Measurements from ENCODE around the gene GRIA1.

Gene GRIA1

DNA sequence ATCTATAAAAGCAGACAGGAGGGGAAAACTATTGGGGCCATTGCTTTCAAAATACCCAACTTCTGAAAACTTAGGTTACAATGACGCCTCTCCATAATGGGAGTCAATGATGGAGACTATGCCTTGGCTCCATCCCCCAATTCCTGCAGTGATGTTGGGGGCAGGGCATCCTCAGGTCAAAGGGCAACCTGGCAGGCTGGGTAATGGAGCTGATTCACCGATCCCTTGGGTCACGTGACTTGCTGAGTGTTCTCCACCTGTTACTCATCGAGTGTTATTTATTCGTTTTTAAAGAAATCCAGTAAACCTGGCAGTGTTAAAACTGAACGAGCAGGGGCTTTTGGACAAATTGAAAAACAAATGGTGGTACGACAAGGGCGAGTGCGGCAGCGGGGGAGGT is 303.9 kb downstream of the GRIA1 start:
- Histone ChIP-seq H3K36me3 (replicated peaks) (no peaks in the 10 kb centered on the region), H3K4me1 (no peaks in the 10 kb centered on the region), H3K9me3 (no peaks in the 10 kb centered on the region), H3K4me3 (no peak overlapping the region), H3K27me3 (ENCODE audit: low read depth) (no peaks in the 10 kb centered on the region)
- no peak for DNase-seq (ENCODE audit: low spot score in 2 of 2)
- in situ Hi-C loops (cut with MboI; ENCODE audit: low sequenced_read_pairs), result no loop called here

DNA sequence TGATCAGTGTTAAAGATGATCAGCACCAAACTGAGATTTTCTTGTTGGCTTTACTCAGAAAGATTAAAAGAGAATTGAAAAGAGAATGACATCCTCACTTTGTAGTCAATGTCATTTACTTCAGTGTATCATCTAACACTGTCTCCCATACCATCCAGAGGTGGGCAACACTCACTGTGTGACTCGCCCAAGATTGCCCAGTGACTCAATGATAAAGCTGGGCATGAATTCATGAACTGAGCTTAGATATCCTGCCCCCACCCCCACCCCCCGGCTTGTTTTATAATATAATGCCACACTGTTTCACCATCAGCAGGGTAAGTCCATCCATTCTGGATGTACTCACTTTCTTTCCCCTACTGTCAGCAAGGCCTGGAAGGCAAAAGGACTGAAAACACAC is 306.1 kb downstream of the GRIA1 start:
- in situ Hi-C loops (cut with MboI; ENCODE audit: low sequenced_read_pairs), result no loop called here
- Histone ChIP-seq H3K4me3 (no peak overlapping the region), H3K9me3 (no peaks in the 10 kb centered on the region), H3K27me3 (ENCODE audit: low read depth) (no peaks in the 10 kb centered on the region), H3K4me1 (no peaks in the 10 kb centered on the region), H3K36me3 (replicated peaks) (no peaks in the 10 kb centered on the region)
- DNase-seq (ENCODE audit: low spot score in 2 of 2), result no peak

DNA sequence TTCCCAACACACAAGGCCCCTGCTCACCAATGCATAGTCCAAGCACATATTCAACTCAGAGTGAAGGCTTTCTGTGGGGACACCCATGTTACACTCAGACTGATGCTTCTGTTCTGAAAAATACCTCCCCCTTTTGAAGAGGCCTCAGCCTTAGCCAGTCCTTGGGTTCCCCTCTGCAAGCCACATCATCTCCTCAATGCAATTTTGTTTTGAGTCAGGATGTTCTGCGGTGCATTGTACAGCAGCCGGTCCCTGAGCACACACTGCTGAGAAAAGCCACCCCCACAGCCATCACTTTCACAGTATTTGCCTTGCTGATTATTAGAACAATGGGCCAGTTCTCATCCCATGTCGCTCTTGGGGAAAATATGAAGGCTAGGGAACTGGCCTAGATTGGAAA is 307.0 kb downstream of the GRIA1 start:
- no peaks in the 10 kb centered on the region for H3K27me3 ChIP-seq (ENCODE audit: low read depth)
- in situ Hi-C loops (cut with MboI; ENCODE audit: low sequenced_read_pairs), result no loop called here
- DNase-seq (ENCODE audit: low spot score in 2 of 2), result no peak

GRCh38 chr5:153798830-153799229 is 308.4 kb downstream of the GRIA1 start:
- in situ Hi-C loops (cut with MboI; ENCODE audit: low sequenced_read_pairs), result no loop called here
- H3K27me3 ChIP-seq (ENCODE audit: low read depth), result no peaks in the 10 kb centered on the region
- no peak overlapping the region for H3K4me3 ChIP-seq
- no peaks in the 10 kb centered on the region for H3K4me1 ChIP-seq
- DNase-seq (ENCODE audit: low spot score in 2 of 2), result no peak
- no peaks in the 10 kb centered on the region for H3K36me3 ChIP-seq (replicated peaks)
- H3K9me3 ChIP-seq, result no peaks in the 10 kb centered on the region

More for the DNA sequence above, 307.0 kb downstream of the GRIA1 start:
- Histone ChIP-seq H3K4me1 (no peaks in the 10 kb centered on the region), H3K36me3 (replicated peaks) (no peaks in the 10 kb centered on the region), H3K4me3 (no peak overlapping the region), H3K9me3 (no peaks in the 10 kb centered on the region)

DNA sequence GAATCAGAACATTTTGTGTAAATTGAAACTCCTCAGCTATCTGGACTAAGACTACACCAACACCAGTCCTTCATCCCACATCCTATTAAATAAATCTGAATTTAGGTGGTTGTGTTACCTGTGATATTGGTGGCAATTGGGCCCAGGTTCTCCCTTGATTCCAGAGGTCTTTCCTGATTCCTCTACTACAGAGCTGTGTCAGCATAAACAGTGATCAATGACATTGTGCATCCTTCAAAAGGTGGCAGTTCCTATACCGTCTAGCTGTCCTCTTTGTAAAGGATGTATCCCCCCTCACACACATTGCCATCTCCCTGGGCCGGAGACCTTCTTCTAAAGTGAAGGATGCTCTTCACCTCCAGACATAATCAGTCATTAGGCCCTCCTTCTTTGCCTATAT is 309.0 kb downstream of the GRIA1 start:
- no peaks in the 10 kb centered on the region for H3K9me3 ChIP-seq
- no peaks in the 10 kb centered on the region for H3K27me3 ChIP-seq (ENCODE audit: low read depth)
- no peak for DNase-seq (ENCODE audit: low spot score in 2 of 2)
- H3K4me1 ChIP-seq, result no peaks in the 10 kb centered on the region
- no peak overlapping the region for H3K4me3 ChIP-seq
- H3K36me3 ChIP-seq (replicated peaks), result no peaks in the 10 kb centered on the region
- in situ Hi-C loops (cut with MboI; ENCODE audit: low sequenced_read_pairs), result no loop called here

- Histone ChIP-seq H3K4me1 (no peaks in the 10 kb centered on the region), H3K4me3 (no peak overlapping the region), H3K36me3 (replicated peaks) (no peaks in the 10 kb centered on the region), H3K9me3 (no peaks in the 10 kb centered on the region), H3K27me3 (ENCODE audit: low read depth) (no peaks in the 10 kb centered on the region)
- DNase-seq (ENCODE audit: low spot score in 2 of 2), result no peak
- in situ Hi-C loops (cut with MboI; ENCODE audit: low sequenced_read_pairs), result no loop called here
Observed at GRCh38 chr5:153802050-153802821, 311.8 kb downstream of the GRIA1 start.

GRCh38 chr5:153807801-153808200 is 317.3 kb downstream of the GRIA1 start:
- H3K4me3 ChIP-seq, result no peak overlapping the region
- in situ Hi-C loops (cut with MboI; ENCODE audit: low sequenced_read_pairs), result no loop called here
- H3K9me3 ChIP-seq, result no peaks in the 10 kb centered on the region
- no peaks in the 10 kb centered on the region for H3K4me1 ChIP-seq
- H3K36me3 ChIP-seq (replicated peaks), result no peaks in the 10 kb centered on the region
- H3K27me3 ChIP-seq (ENCODE audit: low read depth), result no peaks in the 10 kb centered on the region
- DNase-seq (ENCODE audit: low spot score in 2 of 2), result no peak

DNA sequence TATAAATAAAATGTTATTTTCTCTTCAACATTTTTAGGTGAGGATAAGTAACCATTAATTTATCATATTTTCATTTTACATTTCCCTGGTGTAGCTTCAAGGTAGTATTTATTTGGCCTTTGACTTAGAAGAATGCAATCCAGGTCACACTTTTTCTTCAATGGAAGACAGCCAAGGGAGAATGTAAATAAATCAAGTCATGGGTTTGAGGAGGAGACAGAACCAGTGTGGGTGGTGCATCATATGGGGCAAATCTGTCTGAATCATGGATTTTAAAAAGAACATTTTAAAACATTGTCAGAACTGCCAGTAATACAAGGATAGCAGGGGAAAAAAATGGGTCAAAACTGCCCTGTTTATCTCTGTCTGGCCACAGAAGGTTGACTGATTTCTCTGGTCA is 318.7 kb downstream of the GRIA1 start:
- no peaks in the 10 kb centered on the region for H3K4me1 ChIP-seq
- no peaks in the 10 kb centered on the region for H3K9me3 ChIP-seq
- no peak overlapping the region for H3K4me3 ChIP-seq
- H3K36me3 ChIP-seq (replicated peaks), result no peaks in the 10 kb centered on the region
- in situ Hi-C loops (cut with MboI; ENCODE audit: low sequenced_read_pairs), result no loop called here
- no peak for DNase-seq (ENCODE audit: low spot score in 2 of 2)
- H3K27me3 ChIP-seq (ENCODE audit: low read depth), result no peaks in the 10 kb centered on the region

GRCh38 chr5:153813901-153814300 is 323.4 kb downstream of the GRIA1 start:
- no peak for DNase-seq (ENCODE audit: low spot score in 2 of 2)
- Histone ChIP-seq H3K4me3 (no peak overlapping the region), H3K9me3 (no peaks in the 10 kb centered on the region), H3K27me3 (ENCODE audit: low read depth) (no peaks in the 10 kb centered on the region), H3K4me1 (no peaks in the 10 kb centered on the region), H3K36me3 (replicated peaks) (no peaks in the 10 kb centered on the region)
- in situ Hi-C loops (cut with MboI; ENCODE audit: low sequenced_read_pairs), result no loop called here

DNA sequence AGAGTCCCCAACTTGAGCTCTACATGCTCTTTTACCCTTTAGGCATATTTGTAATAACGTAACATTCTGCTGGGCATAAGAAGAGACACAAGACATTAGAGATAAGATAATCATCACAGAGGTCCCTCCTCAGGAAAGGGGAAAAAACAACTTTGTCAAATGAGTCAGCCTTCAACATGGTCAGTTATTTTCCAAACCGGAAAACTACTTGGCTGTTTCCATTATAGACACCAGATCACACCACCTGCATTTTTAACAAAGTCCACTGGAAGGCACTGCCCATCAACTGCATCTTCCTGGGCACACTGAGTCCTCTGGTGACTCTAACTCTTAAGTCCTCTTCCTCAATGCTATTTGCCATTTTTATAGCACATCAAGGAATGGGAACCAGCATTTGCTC is 326.4 kb downstream of the GRIA1 start:
- Histone ChIP-seq H3K9me3 (no peaks in the 10 kb centered on the region), H3K27me3 (ENCODE audit: low read depth) (0 out of 2 replicates have a peak, but pooled peaks cover 2% of the 10 kb centered on the region), H3K4me1 (no peaks in the 10 kb centered on the region), H3K36me3 (replicated peaks) (no peaks in the 10 kb centered on the region), H3K4me3 (no peak overlapping the region)
- no peak for DNase-seq (ENCODE audit: low spot score in 2 of 2)
- in situ Hi-C loops (cut with MboI; ENCODE audit: low sequenced_read_pairs), result no loop called here

DNA sequence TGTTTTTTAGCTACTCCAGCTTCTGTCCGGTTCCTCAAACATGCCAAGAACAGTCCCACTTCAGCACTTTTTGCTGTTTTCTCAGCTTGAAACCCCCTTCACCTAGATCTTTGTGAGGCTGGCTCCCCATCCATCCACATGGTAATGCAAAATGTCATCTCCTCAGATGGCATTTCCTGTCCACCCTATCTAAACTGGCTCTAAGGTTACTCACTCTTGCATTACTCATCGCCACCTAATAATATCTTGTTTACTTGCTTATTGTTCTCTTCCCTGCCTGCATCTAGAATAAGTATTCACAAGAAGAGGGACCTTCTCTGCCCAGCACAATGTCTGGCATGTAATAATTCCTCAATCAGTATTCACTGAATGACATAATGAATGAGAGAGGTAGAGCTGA is 328.2 kb downstream of the GRIA1 start:
- Histone ChIP-seq H3K36me3 (replicated peaks) (no peaks in the 10 kb centered on the region), H3K4me3 (no peak overlapping the region), H3K27me3 (ENCODE audit: low read depth) (0 out of 2 replicates have a peak, but pooled peaks cover 2% of the 10 kb centered on the region), H3K9me3 (no peaks in the 10 kb centered on the region), H3K4me1 (no peaks in the 10 kb centered on the region)
- in situ Hi-C loops (cut with MboI; ENCODE audit: low sequenced_read_pairs), result no loop called here
- no peak for DNase-seq (ENCODE audit: low spot score in 2 of 2)

GRCh38 chr5:153823036-153823435 is 332.6 kb downstream of the GRIA1 start:
- Histone ChIP-seq H3K4me1 (no peaks in the 10 kb centered on the region), H3K4me3 (no peak overlapping the region), H3K36me3 (replicated peaks) (no peaks in the 10 kb centered on the region), H3K9me3 (no peaks in the 10 kb centered on the region), H3K27me3 (ENCODE audit: low read depth) (0 out of 2 replicates have a peak, but pooled peaks cover 2% of the 10 kb centered on the region)
- no peak for DNase-seq (ENCODE audit: low spot score in 2 of 2)
- in situ Hi-C loops (cut with MboI; ENCODE audit: low sequenced_read_pairs), result no loop called here

- Histone ChIP-seq H3K4me3 (no peak overlapping the region), H3K36me3 (replicated peaks) (no peaks in the 10 kb centered on the region), H3K27me3 (ENCODE audit: low read depth) (0 out of 2 replicates have a peak, but pooled peaks cover 2% of the 10 kb centered on the region), H3K9me3 (no peaks in the 10 kb centered on the region), H3K4me1 (no peaks in the 10 kb centered on the region)
- no peak for DNase-seq (ENCODE audit: low spot score in 2 of 2)
- in situ Hi-C loops (cut with MboI; ENCODE audit: low sequenced_read_pairs), result no loop called here
Observed at GRCh38 chr5:153824909-153825308, 334.4 kb downstream of the GRIA1 start.

DNA sequence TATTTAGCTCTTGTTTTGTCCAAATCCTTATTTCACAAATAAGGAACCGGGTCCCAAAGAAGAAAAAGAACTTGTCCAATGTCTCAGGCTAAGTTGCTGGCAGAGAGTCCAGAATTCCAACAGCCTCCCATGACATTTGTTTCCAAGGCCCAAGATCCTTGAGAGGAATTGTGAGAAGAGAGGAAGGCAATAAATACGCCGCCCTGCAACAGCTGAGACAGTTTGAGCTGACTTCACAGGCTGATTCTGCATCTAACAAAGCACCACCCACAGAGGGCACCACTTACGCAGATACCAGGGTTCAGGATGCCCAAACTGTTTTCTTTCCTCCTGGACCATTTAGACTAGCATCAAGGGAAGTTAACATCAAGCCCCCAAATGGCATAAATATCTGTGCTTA is 336.9 kb downstream of the GRIA1 start:
- Histone ChIP-seq H3K36me3 (replicated peaks) (no peaks in the 10 kb centered on the region), H3K4me1 (no peaks in the 10 kb centered on the region), H3K27me3 (ENCODE audit: low read depth) (no peaks in the 10 kb centered on the region), H3K9me3 (no peaks in the 10 kb centered on the region), H3K4me3 (no peak overlapping the region)
- no peak for DNase-seq (ENCODE audit: low spot score in 2 of 2)
- in situ Hi-C loops (cut with MboI; ENCODE audit: low sequenced_read_pairs), result no loop called here
